ENCODE data around the gene MRPS9.

MRPS9 gene

DNA sequence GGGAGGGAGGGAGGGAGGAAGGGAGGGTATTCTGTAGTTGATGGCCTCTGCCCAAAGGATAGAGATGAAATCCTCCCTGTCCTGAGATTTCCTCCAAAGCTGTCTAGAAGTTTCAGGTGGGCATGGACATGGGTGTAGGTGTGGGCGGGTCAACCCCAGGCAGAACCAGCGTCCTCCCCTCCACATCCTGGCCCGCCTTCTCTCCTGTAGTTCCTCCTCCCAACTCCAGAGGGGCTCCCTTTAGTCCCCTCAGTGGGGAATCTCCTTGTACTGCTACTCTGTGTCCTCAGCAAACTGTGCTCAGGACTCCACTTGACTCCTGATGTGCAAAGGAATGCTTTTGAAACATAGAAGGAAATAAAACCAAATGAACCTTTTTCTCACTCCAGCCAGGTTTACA, 88.1 kb downstream of the MRPS9 start:
- DNase-seq, result no peak

DNA sequence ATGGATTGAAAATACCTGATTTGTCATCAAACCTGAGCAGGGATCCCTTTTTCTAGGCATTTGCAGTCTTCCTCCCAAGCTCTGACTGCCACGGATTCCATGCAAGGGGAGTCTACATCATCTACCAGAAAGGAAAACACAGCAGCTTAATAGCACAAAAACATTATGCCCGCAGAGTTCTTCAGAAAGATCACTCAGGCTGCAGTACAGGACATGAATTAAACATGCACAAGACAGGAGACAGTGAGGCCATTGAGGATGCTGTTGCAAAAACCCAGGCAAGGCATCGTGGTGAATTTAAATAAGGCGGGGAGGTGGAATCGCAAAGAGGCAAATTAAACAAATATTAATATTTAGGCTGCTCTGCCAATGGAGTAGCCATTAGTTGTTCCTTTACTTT, 88.5 kb downstream of the MRPS9 start:
- DNase-seq, result no peak

DNA sequence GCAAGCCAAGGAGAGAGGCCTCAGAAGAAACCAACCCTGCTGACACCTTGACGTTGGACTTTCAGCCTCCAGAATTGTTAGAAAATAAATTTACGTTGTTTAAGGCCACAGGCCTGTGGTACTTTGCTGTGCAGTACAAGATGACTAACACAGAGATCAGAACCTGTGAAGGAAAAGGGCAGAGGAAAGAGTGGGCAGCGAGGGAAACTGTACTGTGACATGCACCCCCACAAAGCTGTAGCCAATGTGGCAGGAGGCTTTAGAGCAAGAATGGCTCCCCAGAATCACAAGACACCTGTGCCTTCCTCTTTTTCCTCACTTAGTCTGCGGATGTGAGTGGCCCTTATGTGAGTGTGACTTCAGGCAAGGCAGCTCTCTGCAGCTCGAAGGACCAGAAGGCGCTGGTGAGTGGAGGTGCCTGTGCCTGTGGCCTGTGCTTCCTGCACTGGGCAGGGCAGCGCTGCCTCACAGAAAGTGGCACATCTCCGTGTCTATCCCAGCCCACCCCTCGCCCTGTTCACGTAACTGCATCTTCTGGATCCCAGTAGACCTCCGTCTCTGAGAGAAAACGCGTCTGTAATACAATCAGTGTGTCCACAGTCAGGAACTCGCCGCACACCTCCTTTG, 89.5 kb downstream of the MRPS9 start:
- no peak for DNase-seq

DNA sequence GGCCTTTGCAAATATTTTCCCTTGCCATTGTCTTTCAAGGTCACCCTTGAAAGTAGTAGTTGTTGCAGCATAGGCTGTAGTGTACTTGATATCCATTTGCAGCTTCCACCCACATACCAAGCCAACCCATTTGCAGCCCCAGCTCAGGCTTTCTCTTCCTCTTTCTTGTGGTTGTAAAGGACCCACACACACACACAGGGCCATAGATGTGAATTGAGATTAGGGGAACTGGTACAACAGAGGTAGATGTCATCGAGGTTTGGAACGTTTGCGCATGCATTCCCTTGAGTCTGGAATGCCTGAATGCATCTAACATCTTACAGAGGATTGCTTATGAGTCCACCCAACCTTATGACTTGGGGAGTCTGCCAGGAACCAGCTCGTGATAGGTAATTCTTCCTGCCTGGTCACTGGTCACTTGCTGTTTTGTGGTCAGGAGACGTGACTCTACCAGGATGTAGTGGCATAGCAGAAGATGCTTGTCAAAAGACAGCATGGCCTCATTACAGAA, 91.9 kb downstream of the MRPS9 start:
- no peak for DNase-seq

DNA sequence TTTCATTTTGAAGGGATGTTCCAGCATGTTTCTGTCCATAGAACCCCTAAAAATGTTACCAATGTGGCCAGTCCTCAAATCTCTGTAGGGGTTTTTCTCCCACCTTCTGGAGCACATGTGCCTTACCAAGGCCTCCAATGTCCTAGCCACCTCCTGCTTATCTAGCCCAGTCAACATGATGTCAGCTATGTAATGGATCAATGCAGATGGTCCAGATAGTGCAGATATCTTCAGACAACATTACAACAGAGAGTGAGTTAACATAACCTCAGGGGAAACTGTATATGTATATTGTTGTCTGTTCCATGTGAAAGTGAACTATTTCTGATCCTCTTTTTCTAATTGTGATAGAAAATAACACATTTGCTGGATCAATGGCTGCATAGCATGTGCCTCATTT, 92.7 kb downstream of the MRPS9 start:
- no peak for DNase-seq

DNA sequence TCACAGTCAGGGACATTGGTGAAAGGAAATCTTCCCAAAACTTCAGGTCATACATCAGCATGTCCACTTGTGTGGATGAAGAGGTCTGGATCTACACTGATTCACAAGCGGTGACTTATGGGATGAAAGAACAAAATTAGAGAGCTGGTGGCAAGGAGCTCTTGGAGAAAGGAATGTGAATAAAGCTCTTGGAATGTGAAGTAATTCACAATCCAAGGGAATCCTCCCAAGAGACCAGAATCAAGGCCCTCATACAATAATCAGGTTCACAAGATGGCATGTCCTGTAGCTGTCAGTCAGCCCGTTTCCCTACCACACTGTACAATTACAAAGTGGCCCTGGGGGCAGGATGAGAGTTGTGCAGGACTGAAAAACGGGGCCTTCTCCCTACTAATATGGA, 96.2 kb downstream of the MRPS9 start:
- DNase-seq, result no peak

DNA sequence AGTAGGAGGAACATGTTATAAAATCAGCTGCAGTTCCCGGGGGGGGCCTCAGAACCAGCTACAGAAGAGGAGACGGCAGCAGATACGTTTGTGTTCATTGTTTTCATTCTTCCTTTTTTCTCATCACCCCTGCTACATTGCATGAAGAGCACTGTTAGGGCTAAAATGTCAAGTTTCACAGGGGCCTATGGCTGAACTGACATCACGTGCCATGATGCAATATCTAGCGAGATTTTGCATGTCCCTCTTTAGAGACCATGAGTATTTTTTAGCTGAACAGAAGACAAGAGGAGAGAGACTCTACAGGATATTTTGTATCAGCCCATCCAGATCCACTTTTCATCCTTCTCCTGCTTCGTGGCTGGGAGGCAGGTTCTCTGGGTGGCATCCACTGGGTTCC, 97.6 kb downstream of the MRPS9 start:
- no peak for DNase-seq

DNA sequence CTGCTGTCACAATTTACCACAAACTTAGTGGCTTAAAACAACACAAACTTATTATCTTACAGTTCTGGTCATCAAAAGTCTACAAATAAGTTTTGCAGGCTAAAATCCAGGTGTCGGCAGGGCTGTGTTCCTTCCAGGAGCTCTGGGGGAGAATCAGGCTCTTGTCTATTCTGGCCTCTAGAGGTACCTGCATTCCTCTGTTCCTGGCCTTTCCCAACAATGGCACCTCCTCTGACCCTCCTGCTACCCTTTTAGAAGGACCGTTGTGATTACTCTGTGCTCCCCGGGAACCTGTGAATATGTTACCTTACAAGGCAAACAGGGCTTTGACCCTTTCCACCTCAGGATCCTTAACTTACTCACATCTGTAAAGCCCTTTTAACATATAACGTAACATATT, 98.5 kb downstream of the MRPS9 start:
- no peak for DNase-seq

DNA sequence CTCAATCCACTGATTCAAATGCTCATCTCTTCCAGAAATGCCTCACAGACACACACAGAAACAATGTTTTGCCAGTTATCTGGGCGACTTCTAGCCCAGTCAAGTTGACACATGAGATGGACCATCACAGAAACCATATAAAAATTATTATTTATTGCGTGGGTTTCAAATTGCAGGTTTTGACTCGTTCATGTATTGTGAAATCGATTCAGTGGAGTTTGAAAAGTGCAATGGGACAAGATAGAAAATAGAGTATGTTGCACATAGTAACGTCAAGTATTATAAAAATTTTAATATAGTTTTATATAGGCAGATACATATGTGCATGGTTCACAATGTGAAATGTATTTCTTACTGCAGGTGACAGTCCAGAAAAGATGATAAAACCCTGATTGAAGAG, 100.8 kb downstream of the MRPS9 start:
- no peak for DNase-seq

DNA sequence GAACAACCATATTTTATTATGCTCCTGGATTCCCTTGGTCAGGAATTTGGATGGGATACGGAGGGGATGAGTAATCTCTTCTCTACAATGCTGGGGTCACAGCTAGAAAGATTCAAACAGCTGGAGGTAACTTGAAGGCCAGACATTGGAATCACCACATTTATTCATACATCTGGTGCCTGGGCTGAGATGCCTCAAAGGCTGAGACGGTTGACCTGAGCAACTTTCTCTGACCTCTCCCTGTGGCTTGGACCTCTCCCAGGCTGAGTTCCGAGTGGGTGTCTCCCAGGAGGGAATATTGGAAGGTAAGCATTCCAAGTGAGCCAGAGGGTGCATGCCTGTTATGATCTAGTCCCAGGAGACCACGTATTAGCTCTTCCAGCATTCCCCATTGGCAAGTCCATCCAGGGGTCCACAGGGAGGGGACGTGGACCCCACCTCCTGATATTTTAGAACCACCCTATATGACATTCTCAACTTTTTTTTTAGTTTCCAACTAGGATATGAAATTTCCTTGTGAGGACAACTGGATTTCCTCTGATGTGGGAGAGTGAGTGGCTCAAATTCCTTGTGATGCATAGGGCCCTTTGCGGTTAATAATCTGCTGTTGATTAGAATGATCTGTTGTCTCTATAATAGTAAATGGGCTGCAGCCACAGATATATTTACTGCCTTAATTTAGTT, 101.8 kb downstream of the MRPS9 start:
- DNase-seq, result no peak

DNA sequence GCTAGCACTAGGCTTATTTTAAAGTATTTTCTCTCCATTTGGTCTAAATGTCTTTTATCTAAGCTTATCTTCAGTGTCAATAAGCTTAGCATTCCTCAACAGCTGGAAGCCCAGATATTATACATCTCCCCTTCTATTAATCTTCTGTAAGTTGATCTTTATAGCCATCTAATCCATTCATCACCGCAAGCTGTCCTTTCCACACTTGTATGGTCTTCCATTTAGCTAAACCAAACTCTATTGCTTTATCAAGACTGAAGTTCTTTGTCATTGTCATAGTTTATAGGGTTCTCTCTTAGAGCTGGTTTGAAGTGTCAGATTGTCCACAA, 102.3 kb downstream of the MRPS9 start:
- DNase-seq, result no peak

DNA sequence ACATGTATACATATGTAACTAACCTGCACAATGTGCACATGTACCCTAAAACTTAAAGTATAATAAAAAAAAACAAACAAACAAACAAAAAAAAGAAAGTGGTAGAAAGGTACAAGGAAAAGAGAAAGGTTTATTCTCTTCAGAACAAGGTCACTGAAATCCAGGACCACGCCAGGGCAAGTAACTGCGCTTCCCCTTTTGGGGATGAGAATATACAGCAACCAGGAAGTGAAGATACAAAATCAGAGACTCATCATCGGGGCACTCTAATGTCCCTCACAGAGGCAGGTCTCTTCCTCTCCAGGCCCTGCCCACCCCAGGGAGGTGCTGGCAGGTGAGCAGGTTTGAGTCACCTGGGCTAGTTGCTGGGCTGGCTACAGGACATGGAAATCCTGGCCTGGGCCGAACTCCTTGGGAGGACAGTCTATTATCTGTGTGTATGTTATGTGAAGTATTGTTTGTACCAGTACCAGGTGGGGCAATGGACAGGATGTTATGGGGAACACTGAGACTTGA, 103.3 kb downstream of the MRPS9 start:
- no peak for DNase-seq

DNA sequence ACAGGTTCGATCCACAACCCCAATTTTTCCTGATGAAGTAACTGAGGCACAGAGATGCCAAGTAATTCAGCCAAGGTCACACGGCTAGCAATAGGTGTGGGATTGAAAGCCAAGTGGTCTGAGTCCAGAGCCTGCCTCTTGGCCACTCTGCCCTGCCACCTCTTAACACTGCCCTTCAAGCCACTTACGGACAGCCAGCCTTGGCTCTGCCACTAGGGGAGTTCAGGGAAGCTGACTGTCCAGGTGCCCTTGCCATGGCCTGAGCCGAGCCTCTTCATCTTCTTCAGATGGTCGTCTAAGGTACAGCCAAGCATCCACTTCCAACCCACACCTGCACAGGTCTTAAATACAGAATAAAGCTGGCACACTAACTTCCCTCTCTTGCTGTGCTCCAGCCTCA, 104.4 kb downstream of the MRPS9 start:
- no peak for DNase-seq

DNA sequence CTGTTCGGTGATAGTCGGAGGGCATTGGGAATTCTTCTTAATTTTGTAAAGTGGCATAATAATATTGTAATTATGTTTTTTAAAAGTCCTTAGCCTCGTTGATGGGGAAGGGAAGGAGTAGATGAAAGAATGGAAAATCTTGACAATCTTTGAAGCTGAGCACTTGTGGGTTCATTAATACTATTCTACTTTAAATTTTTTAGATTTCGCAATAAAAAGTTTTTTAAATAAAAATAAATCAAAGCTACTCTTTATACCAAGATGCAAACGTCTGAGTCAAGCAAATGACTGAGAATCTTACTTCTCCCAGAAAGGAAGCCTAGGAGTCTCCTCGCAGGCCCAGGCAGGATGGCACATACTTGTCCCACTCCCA, 105.2 kb downstream of the MRPS9 start:
- DNase-seq, result no peak

DNA sequence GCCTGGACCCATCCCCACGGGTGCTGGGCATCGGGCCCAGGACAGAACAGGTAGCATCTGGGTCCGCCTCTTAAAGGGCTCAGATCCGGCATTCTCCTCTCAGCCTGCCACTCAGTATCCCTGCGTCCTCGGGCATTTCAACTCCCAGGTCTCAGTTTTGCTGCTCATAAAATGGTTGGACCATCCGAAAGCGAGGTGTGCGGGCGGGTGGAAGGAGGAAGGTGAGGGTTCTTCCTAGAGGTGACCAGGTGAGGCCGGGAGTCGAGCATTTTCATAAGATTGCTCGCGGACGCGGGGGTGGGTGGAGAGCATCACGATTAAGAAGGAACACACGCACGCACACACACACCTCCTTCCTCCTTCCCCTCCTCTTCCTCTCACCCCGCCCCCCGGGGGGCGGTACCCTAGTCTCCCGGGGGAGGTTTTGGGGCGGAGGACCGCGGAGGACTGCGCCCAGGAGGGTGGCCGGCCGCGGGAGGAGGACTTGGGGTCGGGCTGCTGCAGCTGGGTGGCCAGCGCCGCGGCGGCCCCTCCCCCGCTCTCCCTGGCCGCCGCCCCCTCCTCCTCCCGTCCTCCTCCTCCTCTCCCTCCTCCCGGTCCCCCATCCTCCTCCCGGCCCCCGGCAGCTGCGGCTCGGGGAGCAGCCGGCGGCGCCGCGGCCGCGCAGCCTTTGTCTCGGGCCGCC, 105.7 kb downstream of the MRPS9 start:
- DNase-seq, result peak; percentile 20

DNA sequence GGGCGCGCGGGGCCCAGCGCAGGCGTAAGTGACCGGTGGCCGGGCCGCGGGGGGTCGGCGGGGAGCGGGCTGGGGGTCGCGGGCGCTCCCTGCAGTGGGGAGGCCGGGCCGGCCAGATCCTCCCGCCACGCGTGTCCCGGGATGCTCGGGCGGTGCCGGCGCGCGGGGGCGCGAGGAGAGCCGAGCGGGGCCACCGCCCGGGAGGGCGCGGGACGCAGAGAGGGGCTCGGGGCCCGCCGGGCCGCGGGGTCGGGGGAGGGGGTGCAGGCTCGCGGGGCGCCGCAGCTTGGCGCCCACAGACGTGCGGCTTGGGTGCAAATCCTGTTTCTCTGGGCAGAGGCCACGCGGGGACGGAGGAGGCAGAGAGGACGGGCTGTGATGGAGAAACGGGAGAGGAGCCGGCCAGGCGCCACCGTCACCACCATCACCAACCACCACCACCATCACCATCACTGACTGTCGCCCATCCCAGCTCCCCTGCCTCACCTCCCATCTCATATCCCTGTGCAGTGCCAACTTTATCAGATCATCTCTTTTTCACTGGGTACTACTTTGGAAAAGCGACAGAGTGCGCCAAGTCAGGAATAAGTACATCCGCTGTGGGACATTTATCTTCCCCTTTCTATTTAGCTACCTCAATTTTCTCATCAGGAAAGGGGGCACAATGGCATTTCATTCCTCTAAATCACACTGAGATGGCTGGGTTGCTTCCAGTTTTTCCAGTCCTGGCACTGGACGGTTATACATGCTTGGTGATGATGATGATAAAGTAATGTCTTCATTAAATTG, 106.5 kb downstream of the MRPS9 start:
- DNase-seq, result no peak

DNA sequence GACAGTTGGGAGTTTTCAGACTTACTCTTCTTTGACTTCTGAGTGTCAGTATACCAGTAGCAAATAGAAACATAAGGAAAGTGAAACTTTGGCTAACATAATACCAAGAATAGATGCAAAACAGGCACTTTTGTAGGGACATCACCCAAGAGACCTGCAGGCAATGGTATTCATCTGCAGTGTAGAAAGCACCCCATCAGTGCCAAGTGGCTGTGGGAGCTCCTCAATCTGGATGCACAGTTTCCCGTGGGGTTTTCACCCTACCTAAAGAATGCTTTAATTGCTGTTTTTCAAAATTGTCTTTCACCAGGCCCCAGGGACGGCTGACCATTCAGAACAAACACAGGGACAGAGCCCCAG, 107.1 kb downstream of the MRPS9 start:
- no peak for DNase-seq

DNA sequence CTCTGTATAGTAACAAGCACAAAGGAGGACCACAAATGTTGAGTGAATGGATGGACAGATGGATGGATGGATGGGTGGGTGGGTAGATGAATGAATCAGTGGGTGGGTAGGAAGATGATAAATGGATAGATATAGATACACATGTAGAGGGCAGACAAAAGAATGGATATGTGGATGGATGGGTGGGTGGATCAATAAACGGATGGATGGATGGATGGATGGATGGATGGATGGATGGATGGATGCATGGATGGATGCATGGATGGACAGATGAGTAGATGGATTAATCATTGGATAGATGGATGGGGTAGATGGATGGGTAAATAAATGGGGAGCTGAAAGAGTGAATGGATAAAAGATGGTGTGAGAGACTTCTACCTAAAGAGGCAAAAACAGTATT, 111.4 kb downstream of the MRPS9 start:
- DNase-seq, result no peak
